RWPE2 (cell line): ENCODE measurements around the gene RASA2.

Experiments
- ATAC-seq: fragments of 200-7000 bp; cut with Tn5 transposase; 3 replicates; pipeline ENCODE4 v1.9.1; 2021; ENCODE audit warnings: low read depth
- DNase-seq: peaks from one replicate; pipeline ENCODE4 v3.0.0-alpha.2; 2020; ENCODE audit warnings: low spot score
- H3K27ac ChIP-seq: fragments of 450-650 bp; 2 replicates; pipeline ENCODE4 v1.5.1; 2017; ENCODE audit warnings: mild to moderate bottlenecking; ENCODE audit not compliant: poor library complexity, severe bottlenecking
- H3K27me3 ChIP-seq: fragments of 250-450 bp; sonication (Bioruptor Pico); 2 replicates; pipeline ENCODE4 v1.5.1; 2021; ENCODE audit warnings: mild to moderate bottlenecking, moderate library complexity; ENCODE audit not compliant: insufficient read depth, poor library complexity, severe bottlenecking
- H3K36me3 ChIP-seq: fragments of 250-450 bp; sonication (Bioruptor Pico); 2 replicates; pipeline ENCODE4 v1.5.1; 2020; ENCODE audit warnings: low read depth, mild to moderate bottlenecking, moderate library complexity
- H3K4me1 ChIP-seq: fragments of 250-450 bp; sonication (Bioruptor Pico); 2 replicates; pipeline ENCODE4 v1.5.1; 2021; ENCODE audit warnings: mild to moderate bottlenecking, moderate library complexity; ENCODE audit not compliant: insufficient read depth, poor library complexity, severe bottlenecking
- H3K4me3 ChIP-seq: fragments of 250-450 bp; sonication (Bioruptor Pico); 2 replicates; pipeline ENCODE4 v1.5.1; 2021; ENCODE audit warnings: mild to moderate bottlenecking, moderate library complexity; ENCODE audit not compliant: severe bottlenecking
- H3K9me3 ChIP-seq: fragments of 250-450 bp; sonication (Bioruptor Pico); 2 replicates; pipeline ENCODE4 v1.5.1; 2021; ENCODE audit warnings: mild to moderate bottlenecking, moderate library complexity; ENCODE audit not compliant: severe bottlenecking
- CTCF ChIP-seq: fragments of 450-650 bp; IDR thresholded peaks from one replicate; pipeline ENCODE4 v1.5.1; 2017; ENCODE audit warnings: mild to moderate bottlenecking, moderate library complexity; ENCODE audit not compliant: poor library complexity, severe bottlenecking

RASA2 gene

GRCh38 chr3:141600331-141600730, 113.5 kb downstream of the RASA2 start:
- H3K27me3 ChIP-seq: no peaks in the 10 kb centered on the region
- ATAC-seq (no peak), DNase-seq (no peak)
- TF ChIP-seq CTCF: no peak
- H3K36me3 ChIP-seq: peaks cover 11% of the 10 kb centered on the region
- H3K9me3 ChIP-seq: peaks cover 2% of the 10 kb centered on the region
- H3K4me1 ChIP-seq: no peaks in the 10 kb centered on the region
- no peak overlapping the region for H3K27ac ChIP-seq
- no peak overlapping the region for H3K4me3 ChIP-seq

- H3K9me3 ChIP-seq: peaks cover 2% of the 10 kb centered on the region
- no peak overlapping the region for H3K27ac ChIP-seq
- no peak for TF ChIP-seq CTCF
- H3K27me3 ChIP-seq: no peaks in the 10 kb centered on the region
- peaks cover 18% of the 10 kb centered on the region for H3K36me3 ChIP-seq
- H3K4me3 ChIP-seq: no peak overlapping the region
- no peaks in the 10 kb centered on the region for H3K4me1 ChIP-seq
- no peak for DNase-seq
- ATAC-seq: no peak
These were observed 115.9 kb downstream of the RASA2 start for GRCh38 chr3:141602706-141603105.

GRCh38 chr3:141603473-141604035, 116.7 kb downstream of the RASA2 start:
- Histone ChIP-seq H3K9me3 (peaks cover 2% of the 10 kb centered on the region), H3K27me3 (no peaks in the 10 kb centered on the region), H3K27ac (no peak overlapping the region), H3K36me3 (peaks cover 23% of the 10 kb centered on the region), H3K4me3 (no peak overlapping the region), H3K4me1 (no peaks in the 10 kb centered on the region)
- TF ChIP-seq CTCF: no peak
- no peak for DNase-seq
- ATAC-seq: peak; percentile 23; the same call in 1 of the 3 replicates

- Histone ChIP-seq H3K27me3 (no peaks in the 10 kb centered on the region), H3K9me3 (peaks cover 2% of the 10 kb centered on the region), H3K27ac (no peak overlapping the region), H3K4me3 (no peak overlapping the region), H3K36me3 (peaks cover 39% of the 10 kb centered on the region), H3K4me1 (no peaks in the 10 kb centered on the region)
- TF ChIP-seq CTCF: no peak
- DNase-seq (no peak), ATAC-seq (no peak)
These were observed 119.1 kb downstream of the RASA2 start for GRCh38 chr3:141605883-141606282.

GRCh38 chr3:141608438-141608837, 121.6 kb downstream of the RASA2 start:
- Histone ChIP-seq H3K9me3 (no peaks in the 10 kb centered on the region), H3K36me3 (peaks cover 59% of the 10 kb centered on the region), H3K4me3 (no peak overlapping the region), H3K4me1 (no peaks in the 10 kb centered on the region), H3K27me3 (no peaks in the 10 kb centered on the region), H3K27ac (no peak overlapping the region)
- no peak for DNase-seq
- ATAC-seq: no peak
- TF ChIP-seq CTCF: no peak
